ENCODE results near the gene ESRRA. TPM values are rescaled to one million over a fixed set of nuclear protein-coding genes. Genes with fewer than 3 reads are reported as not detected.
A peak's percentile ranks its signal among the peaks of the same experiment; 100 is the strongest.

Gene ESRRA
- total and polyA plus RNA-seq, 9 of the 15 experiments (the other 6 are each of a cell fraction or from before 2014, with no cell fraction given), result 0.27 to 89.7 (median 23.7) TPM

DNA sequence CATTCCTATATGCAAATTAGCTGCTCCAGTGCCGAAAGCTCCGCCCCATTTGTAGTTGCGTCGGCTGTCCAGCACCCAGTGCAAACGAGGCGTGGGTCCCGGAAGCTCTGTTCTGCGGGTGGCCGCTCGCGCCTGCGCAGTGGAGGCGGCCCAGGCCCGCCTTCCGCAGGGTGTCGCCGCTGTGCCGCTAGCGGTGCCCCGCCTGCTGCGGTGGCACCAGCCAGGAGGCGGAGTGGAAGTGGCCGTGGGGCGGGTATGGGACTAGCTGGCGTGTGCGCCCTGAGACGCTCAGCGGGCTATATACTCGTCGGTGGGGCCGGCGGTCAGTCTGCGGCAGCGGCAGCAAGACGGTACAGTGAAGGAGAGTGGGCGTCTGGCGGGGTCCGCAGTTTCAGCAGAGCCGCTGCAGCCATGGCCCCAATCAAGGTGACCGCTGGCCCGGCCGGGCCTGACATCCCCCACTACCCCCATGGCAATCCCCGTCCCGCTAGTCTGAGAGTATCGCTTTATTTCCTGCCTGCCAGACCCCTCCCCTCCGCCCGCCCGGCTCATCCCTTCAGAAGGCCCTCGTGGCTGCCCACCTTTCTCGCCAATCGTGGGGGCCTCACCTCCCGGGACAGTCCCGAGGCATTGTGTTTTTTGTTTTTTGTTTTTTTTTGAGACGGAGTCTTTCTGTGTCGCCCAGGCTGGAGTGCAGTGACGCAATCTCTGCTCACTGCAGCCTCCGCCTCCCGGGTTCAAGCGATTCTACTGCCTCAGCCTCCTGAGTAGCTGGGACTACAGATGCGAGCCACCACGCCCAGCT, 12.8 kb downstream of the ESRRA start, which contains the start of gene PRDX5 (continued):
- TF ChIP-seq EGR1 (conservative IDR thresholded peaks at IDR 0.05) (peak; percentile 47; the same call in 1 of the 2 replicates), MECOM (CRISPR knock-in tag; IDR thresholded peaks at IDR 0.05) (no peak), NFIC (IDR thresholded peaks at IDR 0.05) (peak; percentile 48), FOXM1 (IDR thresholded peaks at IDR 0.05; ENCODE audit: low read depth) (no peak), FOXM1 (CRISPR knock-in tag; IDR thresholded peaks at IDR 0.05; ENCODE audit: low read depth) (peak; percentile 30; the same call in 1 of the 2 replicates), MLLT1 (IDR thresholded peaks at IDR 0.05) (peak in 1 of 2 experiments; percentile 56; a peak in 1 of 4 replicates), GATAD2A (IDR thresholded peaks at IDR 0.05) (peak; percentile 8; the same call in 1 of the 2 replicates), ARID1B (IDR thresholded peaks at IDR 0.05) (peak; percentile 33; the same call in 1 of the 2 replicates), YY1 (IDR thresholded peaks at IDR 0.05; ENCODE audit: borderline replicate concordance in 1 of 3, control insufficient read depth in 1 of 3, extremely low read depth in 1 of 3, insufficient read depth in 3 of 3, insufficient read length in 1 of 3, insufficient replicate concordance in 2 of 3, low read depth in 1 of 3, low read length in 2 of 3) (peak in 2 of 3 experiments; percentile 52 to 54), GTF2F1 (IDR thresholded peaks at IDR 0.05; ENCODE audit: low read depth, low read length) (no peak), RAD51 (IDR thresholded peaks at IDR 0.05; ENCODE audit: borderline replicate concordance, low read depth) (no peak), RBFOX2 (IDR thresholded peaks at IDR 0.05; ENCODE audit: low read depth, low read length) (peak; percentile 82), HMGN3 (IDR thresholded peaks at IDR 0.05; ENCODE audit: borderline replicate concordance, extremely low read depth, insufficient read length, low read depth, low read length) (peak; percentile 87), STAG1 (CRISPR knock-in tag; IDR thresholded peaks at IDR 0.05; ENCODE audit: borderline replicate concordance) (no peak), ZKSCAN8 (CRISPR knock-in tag; IDR thresholded peaks at IDR 0.05) (no peak), TAF9B (IDR thresholded peaks at IDR 0.05; ENCODE audit: partially characterized antibody) (no peak), CEBPG (CRISPR knock-in tag; IDR thresholded peaks at IDR 0.05) (peak; percentile 86), CEBPG (tag; conservative IDR thresholded peaks at IDR 0.05 in 1 of 2, IDR thresholded peaks at IDR 0.05 in 1 of 2) (peak; percentile 88 to 92), RFX5 (IDR thresholded peaks at IDR 0.05; ENCODE audit: low read depth, low read length) (peak; percentile 45; the same call in 1 of the 2 replicates), NR2C2 (CRISPR knock-in tag; IDR thresholded peaks at IDR 0.05) (no peak), NR2C2 (tag; IDR thresholded peaks at IDR 0.05) (peak; percentile 25; the same call in 1 of the 2 replicates), SMARCE1 (IDR thresholded peaks at IDR 0.05) (peak; percentile 55)
- TF ChIP-seq, protein P1, sequence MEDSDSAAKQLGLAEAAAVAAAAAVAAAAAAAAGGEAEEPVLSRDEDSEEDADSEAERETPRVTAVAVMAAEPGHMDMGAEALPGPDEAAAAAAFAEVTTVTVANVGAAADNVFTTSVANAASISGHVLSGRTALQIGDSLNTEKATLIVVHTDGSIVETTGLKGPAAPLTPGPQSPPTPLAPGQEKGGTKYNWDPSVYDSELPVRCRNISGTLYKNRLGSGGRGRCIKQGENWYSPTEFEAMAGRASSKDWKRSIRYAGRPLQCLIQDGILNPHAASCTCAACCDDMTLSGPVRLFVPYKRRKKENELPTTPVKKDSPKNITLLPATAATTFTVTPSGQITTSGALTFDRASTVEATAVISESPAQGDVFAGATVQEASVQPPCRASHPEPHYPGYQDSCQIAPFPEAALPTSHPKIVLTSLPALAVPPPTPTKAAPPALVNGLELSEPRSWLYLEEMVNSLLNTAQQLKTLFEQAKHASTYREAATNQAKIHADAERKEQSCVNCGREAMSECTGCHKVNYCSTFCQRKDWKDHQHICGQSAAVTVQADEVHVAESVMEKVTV (CRISPR knock-in tag; IDR thresholded peaks at IDR 0.05), result peak; percentile 74
- TF ChIP-seq, protein P2, sequence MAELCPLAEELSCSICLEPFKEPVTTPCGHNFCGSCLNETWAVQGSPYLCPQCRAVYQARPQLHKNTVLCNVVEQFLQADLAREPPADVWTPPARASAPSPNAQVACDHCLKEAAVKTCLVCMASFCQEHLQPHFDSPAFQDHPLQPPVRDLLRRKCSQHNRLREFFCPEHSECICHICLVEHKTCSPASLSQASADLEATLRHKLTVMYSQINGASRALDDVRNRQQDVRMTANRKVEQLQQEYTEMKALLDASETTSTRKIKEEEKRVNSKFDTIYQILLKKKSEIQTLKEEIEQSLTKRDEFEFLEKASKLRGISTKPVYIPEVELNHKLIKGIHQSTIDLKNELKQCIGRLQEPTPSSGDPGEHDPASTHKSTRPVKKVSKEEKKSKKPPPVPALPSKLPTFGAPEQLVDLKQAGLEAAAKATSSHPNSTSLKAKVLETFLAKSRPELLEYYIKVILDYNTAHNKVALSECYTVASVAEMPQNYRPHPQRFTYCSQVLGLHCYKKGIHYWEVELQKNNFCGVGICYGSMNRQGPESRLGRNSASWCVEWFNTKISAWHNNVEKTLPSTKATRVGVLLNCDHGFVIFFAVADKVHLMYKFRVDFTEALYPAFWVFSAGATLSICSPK (IDR thresholded peaks at IDR 0.05; ENCODE audit: borderline replicate concordance), result peak; percentile 49; the same call in 1 of the 2 replicates
